HEK293T (cell line): ENCODE data around the gene MGRN1.

Source experiments
- BHLHE40 ChIP-seq: fragments of 450-650 bp; IDR thresholded peaks from 2 replicates; pipeline ENCODE4 v1.6.1; 2016; ENCODE audit warnings: mild to moderate bottlenecking, moderate library complexity, borderline replicate concordance
- CTBP1 ChIP-seq: fragments of 450-650 bp; IDR thresholded peaks from 2 replicates; pipeline ENCODE4 v1.6.1; 2016; ENCODE audit warnings: borderline replicate concordance
- ELF4 ChIP-seq: fragments of 450-650 bp; IDR thresholded peaks from 2 replicates; pipeline ENCODE4 v1.6.1; 2017; ENCODE audit warnings: antibody characterized with exemption
- FOXA1 ChIP-seq: fragments of 450-650 bp; IDR thresholded peaks from 2 replicates; pipeline ENCODE4 v1.6.1; 2016; ENCODE audit warnings: mild to moderate bottlenecking
- FOXK2 ChIP-seq: fragments of 450-650 bp; IDR thresholded peaks from 2 replicates; pipeline ENCODE4 v1.6.1; 2016; ENCODE audit warnings: mild to moderate bottlenecking
- FOXM1 ChIP-seq: fragments of 450-650 bp; IDR thresholded peaks from 2 replicates; pipeline ENCODE4 v1.6.1; 2017; ENCODE audit warnings: mild to moderate bottlenecking, borderline replicate concordance
- SP1 ChIP-seq: fragments of 450-650 bp; IDR thresholded peaks from 2 replicates; pipeline ENCODE4 v1.6.1; 2017
- SUZ12 ChIP-seq: fragments of 450-650 bp; IDR thresholded peaks from 2 replicates; pipeline ENCODE4 v1.6.1; 2016; ENCODE audit warnings: mild to moderate bottlenecking

- TF ChIP-seq SP1 = no peak
- TF ChIP-seq CTBP1 = no peak
- TF ChIP-seq FOXA1 = no peak
- no peak for TF ChIP-seq BHLHE40
- TF ChIP-seq ELF4 = no peak
- TF ChIP-seq FOXM1 = no peak
- TF ChIP-seq SUZ12 = no peak
- no peak for TF ChIP-seq FOXK2
Measured at GRCh38 chr16:4603624-4604170, 20.9 kb upstream of the MGRN1 start.
